Measurements from ENCODE around the gene MT1B.
A peak's percentile ranks its signal among the peaks of the same experiment; 100 is the strongest.

DNA sequence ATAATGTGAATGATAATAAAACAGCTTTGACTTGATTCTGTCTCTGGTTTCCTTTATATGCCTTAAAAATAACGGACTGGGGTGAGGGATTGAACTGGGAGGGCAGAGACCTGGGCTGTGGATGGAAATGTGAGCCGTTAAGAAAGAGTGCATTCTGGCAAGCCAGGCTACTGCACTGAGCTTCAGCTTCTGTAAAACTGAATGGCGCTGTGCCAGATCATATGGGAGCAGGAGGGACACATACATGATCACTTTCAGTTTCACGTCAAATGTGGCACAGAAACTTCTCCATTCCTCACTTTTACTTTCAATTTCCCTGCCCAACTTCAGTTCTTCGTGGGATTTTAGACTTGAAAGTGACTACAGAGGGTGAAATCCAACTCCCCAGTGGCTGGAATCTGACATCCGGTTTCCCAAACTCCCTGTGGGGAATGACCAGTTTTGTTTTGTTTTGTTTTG lies 42.2 kb upstream of the MT1B start:
- TF ChIP-seq, protein P1, sequence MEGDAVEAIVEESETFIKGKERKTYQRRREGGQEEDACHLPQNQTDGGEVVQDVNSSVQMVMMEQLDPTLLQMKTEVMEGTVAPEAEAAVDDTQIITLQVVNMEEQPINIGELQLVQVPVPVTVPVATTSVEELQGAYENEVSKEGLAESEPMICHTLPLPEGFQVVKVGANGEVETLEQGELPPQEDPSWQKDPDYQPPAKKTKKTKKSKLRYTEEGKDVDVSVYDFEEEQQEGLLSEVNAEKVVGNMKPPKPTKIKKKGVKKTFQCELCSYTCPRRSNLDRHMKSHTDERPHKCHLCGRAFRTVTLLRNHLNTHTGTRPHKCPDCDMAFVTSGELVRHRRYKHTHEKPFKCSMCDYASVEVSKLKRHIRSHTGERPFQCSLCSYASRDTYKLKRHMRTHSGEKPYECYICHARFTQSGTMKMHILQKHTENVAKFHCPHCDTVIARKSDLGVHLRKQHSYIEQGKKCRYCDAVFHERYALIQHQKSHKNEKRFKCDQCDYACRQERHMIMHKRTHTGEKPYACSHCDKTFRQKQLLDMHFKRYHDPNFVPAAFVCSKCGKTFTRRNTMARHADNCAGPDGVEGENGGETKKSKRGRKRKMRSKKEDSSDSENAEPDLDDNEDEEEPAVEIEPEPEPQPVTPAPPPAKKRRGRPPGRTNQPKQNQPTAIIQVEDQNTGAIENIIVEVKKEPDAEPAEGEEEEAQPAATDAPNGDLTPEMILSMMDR (conservative IDR thresholded peaks at IDR 0.05; ENCODE audit: low read depth, low read length) = 0 out of 2 replicates have a peak, but pooled peaks have one; percentile 24
- TF ChIP-seq POLR2A (IDR thresholded peaks at IDR 0.05; ENCODE audit: low read depth, low read length) (no peak), NFE2L2 (IDR thresholded peaks at IDR 0.05; ENCODE audit: low read depth, low read length) (0 out of 2 replicates have a peak, but pooled peaks have one; percentile 1), CEBPB (IDR thresholded peaks at IDR 0.05; ENCODE audit: low read depth, low read length) (0 out of 2 replicates have a peak, but pooled peaks have one; percentile 23), SMC3 (IDR thresholded peaks at IDR 0.05; ENCODE audit: low read depth, low read length) (no peak; the same call in 1 of the 2 replicates), RFX5 (IDR thresholded peaks at IDR 0.05; ENCODE audit: low read depth, low read length) (no peak), CHD1 (IDR thresholded peaks at IDR 0.05; ENCODE audit: low read depth, low read length) (no peak), BHLHE40 (IDR thresholded peaks at IDR 0.05; ENCODE audit: low read depth, low read length) (no peak), ELK1 (IDR thresholded peaks at IDR 0.05; ENCODE audit: borderline replicate concordance, low read depth, low read length) (no peak), MAZ (IDR thresholded peaks at IDR 0.05; ENCODE audit: borderline replicate concordance, low read depth, low read length) (no peak), MXI1 (IDR thresholded peaks at IDR 0.05; ENCODE audit: borderline replicate concordance, low read depth, low read length) (no peak)

All from IMR-90 (cell line).